A673 (cell line): ENCODE results near the gene ASMTL. TPM values are rescaled to one million over a fixed set of nuclear protein-coding genes. Genes with fewer than 3 reads are reported as not detected.
"Not testable (repeated sequence)": the region's sequence is repeated elsewhere in the genome, so short reads cannot be mapped to it uniquely, and the experiment has no call there.

Source experiments
- BruUV-seq: library from RNA; stranded (reverse); fragments of 400-500 nt; replicated peaks from 2 replicates; lab custom pipeline; 2021; lab: Mats Ljungman, UMichigan
- CTCF ChIA-PET: fragments of 300-600 bp; sonication (Branson Sonifier 250); formaldehyde crosslinking; loops from one replicate; lab custom pipeline; 2022; ENCODE audit warnings: antibody characterized with exemption; lab: Charles Lee
- POLR2A ChIA-PET: fragments of 300-600 bp; sonication (Branson Sonifier 250); formaldehyde crosslinking; loops from one replicate; lab custom pipeline; 2022; ENCODE audit warnings: antibody characterized with exemption; ENCODE audit not compliant: low non-redundant PET; lab: Charles Lee
- DNase-seq: peaks from one replicate; pipeline ENCODE4 v3.0.0-alpha.2; 2015; ENCODE audit warnings: low spot score
- H3K27ac ChIP-seq: fragments of 200-600 bp; sonication (generic); 2 replicates; pipeline ENCODE4 v1.5.1; 2016; ENCODE audit warnings: mixed run types, low read depth, mild to moderate bottlenecking, mixed read lengths, antibody characterized with exemption, low read length; ENCODE audit not compliant: poor library complexity, severe bottlenecking
- H3K27me3 ChIP-seq: fragments of 200-600 bp; sonication (generic); replicated peaks from 2 replicates; pipeline ENCODE4 v1.6.1; 2017; ENCODE audit warnings: mixed run types, low read depth, mild to moderate bottlenecking, mixed read lengths, antibody characterized with exemption, low read length; ENCODE audit not compliant: insufficient read depth, poor library complexity
- H3K36me3 ChIP-seq: fragments of 200-600 bp; sonication (generic); 2 replicates; pipeline ENCODE4 v1.6.1; 2016; ENCODE audit warnings: mixed run types, mild to moderate bottlenecking, mixed read lengths, antibody characterized with exemption, low read length; ENCODE audit not compliant: insufficient read depth, poor library complexity, severe bottlenecking
- H3K4me1 ChIP-seq: fragments of 200-600 bp; sonication (generic); 2 replicates; pipeline ENCODE4 v1.6.1; 2017; ENCODE audit warnings: mixed run types, mild to moderate bottlenecking, mixed read lengths, antibody characterized with exemption, low read length; ENCODE audit not compliant: insufficient read depth, poor library complexity, severe bottlenecking
- H3K4me3 ChIP-seq: fragments of 200-600 bp; sonication (generic); 2 replicates; pipeline ENCODE4 v1.5.1; 2016; ENCODE audit warnings: low read depth, mixed run types, mild to moderate bottlenecking, mixed read lengths, low read length; ENCODE audit not compliant: poor library complexity, severe bottlenecking
- H3K9me3 ChIP-seq: fragments of 200-600 bp; sonication (generic); 2 replicates; pipeline ENCODE4 v1.6.1; 2016; ENCODE audit warnings: mixed run types, low read depth, mild to moderate bottlenecking, mixed read lengths, antibody characterized with exemption, low read length; ENCODE audit not compliant: poor library complexity, severe bottlenecking
- EZH2 ChIP-seq: fragments of 200-600 bp; sonication (generic); IDR thresholded peaks from 2 replicates; pipeline ENCODE4 v1.6.1; 2017; ENCODE audit warnings: borderline replicate concordance, low read depth, mild to moderate bottlenecking, mixed read lengths, antibody characterized with exemption, low read length; ENCODE audit not compliant: poor library complexity, severe bottlenecking
- intact Hi-C: fragments of 100-400 bp; cut with micrococcal nuclease; formaldehyde crosslinking; loops from one replicate; pipeline ENCODE4 v1.10.0; 2022; ENCODE audit not compliant: unreplicated experiment
- total RNA-seq: library from RNA; stranded (reverse); gene quantifications from 2 replicates; pipeline ENCODE4 v1.2.3, GENCODE V29; 2021
- TF ChIP-seq, protein P1 (sequence below): fragments of 300-800, 200-600 bp; sonication (generic); conservative IDR thresholded peaks from 2 replicates; pipeline ENCODE4 v1.5.1; 2017; ENCODE audit warnings: low read depth, mild to moderate bottlenecking, antibody characterized with exemption, low read length, moderate library complexity, mixed read lengths

The ASMTL gene
- total RNA-seq, 1 experiment from 2014 or later, result 24.9 TPM

DNA sequence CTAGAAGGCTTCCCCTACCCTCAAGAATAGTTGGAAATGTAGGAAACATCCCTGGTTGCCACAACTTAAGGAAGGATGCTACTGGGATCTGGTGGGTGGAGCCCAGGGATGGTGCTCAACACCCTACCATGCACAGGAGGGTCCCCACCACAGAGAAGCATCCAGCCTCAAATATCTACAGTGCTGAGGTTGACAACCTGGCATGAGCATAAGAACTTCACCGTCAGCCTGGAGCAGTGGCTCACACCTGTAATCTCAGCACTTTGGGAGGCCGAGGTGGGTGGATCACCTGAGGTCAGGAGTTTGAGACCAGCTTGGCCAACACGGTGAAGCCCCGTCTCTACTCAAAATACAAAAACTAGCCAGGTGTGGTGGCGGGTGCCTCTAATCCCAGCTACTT lies 24.0 kb upstream of the ASMTL start:
- POLR2A ChIA-PET, result no interaction called here
- BruUV-seq, result no TSS peak
- CTCF ChIA-PET, result no interaction called here
- Histone ChIP-seq H3K36me3 (no peaks in the 10 kb centered on the region), H3K27ac (no peak overlapping the region), H3K4me1 (peaks cover 8% of the 10 kb centered on the region), H3K27me3 (no peaks in the 10 kb centered on the region), H3K9me3 (peaks cover 6% of the 10 kb centered on the region), H3K4me3 (no peak overlapping the region)
- TF ChIP-seq EZH2, result no peak
- TF ChIP-seq, protein P1, sequence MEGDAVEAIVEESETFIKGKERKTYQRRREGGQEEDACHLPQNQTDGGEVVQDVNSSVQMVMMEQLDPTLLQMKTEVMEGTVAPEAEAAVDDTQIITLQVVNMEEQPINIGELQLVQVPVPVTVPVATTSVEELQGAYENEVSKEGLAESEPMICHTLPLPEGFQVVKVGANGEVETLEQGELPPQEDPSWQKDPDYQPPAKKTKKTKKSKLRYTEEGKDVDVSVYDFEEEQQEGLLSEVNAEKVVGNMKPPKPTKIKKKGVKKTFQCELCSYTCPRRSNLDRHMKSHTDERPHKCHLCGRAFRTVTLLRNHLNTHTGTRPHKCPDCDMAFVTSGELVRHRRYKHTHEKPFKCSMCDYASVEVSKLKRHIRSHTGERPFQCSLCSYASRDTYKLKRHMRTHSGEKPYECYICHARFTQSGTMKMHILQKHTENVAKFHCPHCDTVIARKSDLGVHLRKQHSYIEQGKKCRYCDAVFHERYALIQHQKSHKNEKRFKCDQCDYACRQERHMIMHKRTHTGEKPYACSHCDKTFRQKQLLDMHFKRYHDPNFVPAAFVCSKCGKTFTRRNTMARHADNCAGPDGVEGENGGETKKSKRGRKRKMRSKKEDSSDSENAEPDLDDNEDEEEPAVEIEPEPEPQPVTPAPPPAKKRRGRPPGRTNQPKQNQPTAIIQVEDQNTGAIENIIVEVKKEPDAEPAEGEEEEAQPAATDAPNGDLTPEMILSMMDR, result no peak
- DNase-seq, result no peak
- intact Hi-C loops, result no loop called here

GRCh38 chrX:1475881-1476280 lies 23.2 kb upstream of the ASMTL start:
- Histone ChIP-seq H3K9me3 (peaks cover 6% of the 10 kb centered on the region), H3K4me3 (no peak overlapping the region), H3K27me3 (no peaks in the 10 kb centered on the region), H3K36me3 (no peaks in the 10 kb centered on the region), H3K4me1 (no peaks in the 10 kb centered on the region), H3K27ac (no peak overlapping the region)
- intact Hi-C loops, result no loop called here
- DNase-seq, result no peak
- TF ChIP-seq EZH2, result no peak
- TF ChIP-seq, protein P1, result no peak
- no TSS peak for BruUV-seq
- ChIA-PET CTCF (no interaction called here), POLR2A (no interaction called here)

DNA sequence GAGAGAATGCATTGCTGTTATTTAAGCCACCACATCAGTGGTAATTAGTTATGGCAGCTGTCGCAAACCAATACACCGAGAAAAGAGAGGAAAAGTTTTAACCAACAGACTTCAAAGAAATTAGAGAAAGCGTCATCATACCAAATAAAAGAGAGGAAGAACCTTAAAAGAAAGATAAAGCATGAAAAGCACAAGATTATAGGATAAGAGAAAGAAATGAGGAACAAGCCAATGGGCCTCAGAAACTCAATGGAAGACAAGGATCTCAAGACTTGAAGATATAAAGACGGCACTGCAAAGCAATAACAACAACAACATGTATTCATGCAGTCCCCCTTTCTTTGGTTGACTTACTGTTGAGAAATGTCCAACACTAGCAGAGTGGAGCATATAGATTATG lies 22.8 kb upstream of the ASMTL start:
- intact Hi-C loops, result no loop called here
- no TSS peak for BruUV-seq
- Histone ChIP-seq H3K4me1 (no peaks in the 10 kb centered on the region), H3K36me3 (no peaks in the 10 kb centered on the region), H3K27ac (no peak overlapping the region), H3K27me3 (no peaks in the 10 kb centered on the region), H3K4me3 (no peak overlapping the region), H3K9me3 (peaks cover 6% of the 10 kb centered on the region)
- ChIA-PET POLR2A (no interaction called here), CTCF (no interaction called here)
- TF ChIP-seq, protein P1, result no peak
- no peak for TF ChIP-seq EZH2
- DNase-seq, result no peak

- CTCF ChIA-PET, DNase-seq, H3K4me3 ChIP-seq, intact Hi-C loops, H3K4me1 ChIP-seq, BruUV-seq, POLR2A ChIA-PET, H3K36me3 ChIP-seq, H3K27me3 ChIP-seq, H3K27ac ChIP-seq, H3K9me3 ChIP-seq: not testable (repeated sequence)
Observed at GRCh38 chrX:1474593-1474992, 21.9 kb upstream of the ASMTL start.
